Measurements from ENCODE around the gene RAD9A.

The RAD9A gene

DNA sequence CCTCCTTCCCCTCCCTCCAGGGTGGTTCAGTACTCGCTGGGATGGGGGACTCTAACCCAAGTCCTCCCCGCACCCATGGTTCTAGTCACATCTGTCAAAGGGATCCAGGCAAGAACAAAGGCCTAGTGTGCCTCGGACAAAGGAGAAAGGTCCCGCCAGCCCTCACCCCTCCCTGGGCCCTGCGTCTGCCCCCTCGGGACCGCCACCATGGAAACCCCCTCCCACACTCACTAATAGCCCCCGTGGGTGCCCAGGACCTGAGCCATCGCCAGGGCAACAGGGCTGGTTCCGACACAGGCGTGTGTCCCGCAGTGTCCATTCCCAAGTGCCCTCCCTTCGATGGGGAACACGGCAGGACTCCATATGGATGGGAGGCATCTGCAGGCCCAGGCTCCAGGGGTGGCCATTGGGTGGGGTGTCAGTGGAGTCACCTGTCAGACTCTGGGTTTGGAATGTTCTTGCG lies 18.6 kb downstream of the RAD9A start:
- Histone ChIP-seq H3K36me3 (replicated peaks; ENCODE audit: insufficient read depth, low read length) (no peaks in the 10 kb centered on the region), H3K9ac (ENCODE audit: low read length) (no peak overlapping the region), H3K27ac (ENCODE audit: low read length) (no peak overlapping the region), H3K4me1 (ENCODE audit: low read length) (peaks cover 19% of the 10 kb centered on the region), H3F3A (ENCODE audit: insufficient read depth, low read length) (no peaks in the 10 kb centered on the region; the same call in 1 of the 2 replicates), H3K79me2 (ENCODE audit: low read length) (no peaks in the 10 kb centered on the region), H3K4me2 (ENCODE audit: low read depth, low read length) (no peak overlapping the region), H3K9me3 (replicated peaks; ENCODE audit: insufficient read depth, low read length) (no peaks in the 10 kb centered on the region), H3K4me3 (ENCODE audit: low read length) (no peak overlapping the region), H4K20me1 (ENCODE audit: insufficient read depth, low read length) (no peaks in the 10 kb centered on the region), H3K9me2 (replicated peaks; ENCODE audit: insufficient read depth, low read length) (no peaks in the 10 kb centered on the region), H3K27me3 (replicated peaks; ENCODE audit: insufficient read depth, low read length) (peaks cover 6% of the 10 kb centered on the region; the same call in 1 of the 2 replicates), H2AFZ (ENCODE audit: low read length) (no peak overlapping the region)
- TF ChIP-seq, protein P1, sequence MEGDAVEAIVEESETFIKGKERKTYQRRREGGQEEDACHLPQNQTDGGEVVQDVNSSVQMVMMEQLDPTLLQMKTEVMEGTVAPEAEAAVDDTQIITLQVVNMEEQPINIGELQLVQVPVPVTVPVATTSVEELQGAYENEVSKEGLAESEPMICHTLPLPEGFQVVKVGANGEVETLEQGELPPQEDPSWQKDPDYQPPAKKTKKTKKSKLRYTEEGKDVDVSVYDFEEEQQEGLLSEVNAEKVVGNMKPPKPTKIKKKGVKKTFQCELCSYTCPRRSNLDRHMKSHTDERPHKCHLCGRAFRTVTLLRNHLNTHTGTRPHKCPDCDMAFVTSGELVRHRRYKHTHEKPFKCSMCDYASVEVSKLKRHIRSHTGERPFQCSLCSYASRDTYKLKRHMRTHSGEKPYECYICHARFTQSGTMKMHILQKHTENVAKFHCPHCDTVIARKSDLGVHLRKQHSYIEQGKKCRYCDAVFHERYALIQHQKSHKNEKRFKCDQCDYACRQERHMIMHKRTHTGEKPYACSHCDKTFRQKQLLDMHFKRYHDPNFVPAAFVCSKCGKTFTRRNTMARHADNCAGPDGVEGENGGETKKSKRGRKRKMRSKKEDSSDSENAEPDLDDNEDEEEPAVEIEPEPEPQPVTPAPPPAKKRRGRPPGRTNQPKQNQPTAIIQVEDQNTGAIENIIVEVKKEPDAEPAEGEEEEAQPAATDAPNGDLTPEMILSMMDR (IDR thresholded peaks at IDR 0.05; ENCODE audit: low read length), result no peak
- TF ChIP-seq EZH2 (optimal IDR thresholded peaks at IDR 0.05; ENCODE audit: low read depth, low read length) (no peak), EZH2phosphoT487 (IDR thresholded peaks at IDR 0.05; ENCODE audit: low read length) (no peak)
- DNase-seq, result no peak

DNA sequence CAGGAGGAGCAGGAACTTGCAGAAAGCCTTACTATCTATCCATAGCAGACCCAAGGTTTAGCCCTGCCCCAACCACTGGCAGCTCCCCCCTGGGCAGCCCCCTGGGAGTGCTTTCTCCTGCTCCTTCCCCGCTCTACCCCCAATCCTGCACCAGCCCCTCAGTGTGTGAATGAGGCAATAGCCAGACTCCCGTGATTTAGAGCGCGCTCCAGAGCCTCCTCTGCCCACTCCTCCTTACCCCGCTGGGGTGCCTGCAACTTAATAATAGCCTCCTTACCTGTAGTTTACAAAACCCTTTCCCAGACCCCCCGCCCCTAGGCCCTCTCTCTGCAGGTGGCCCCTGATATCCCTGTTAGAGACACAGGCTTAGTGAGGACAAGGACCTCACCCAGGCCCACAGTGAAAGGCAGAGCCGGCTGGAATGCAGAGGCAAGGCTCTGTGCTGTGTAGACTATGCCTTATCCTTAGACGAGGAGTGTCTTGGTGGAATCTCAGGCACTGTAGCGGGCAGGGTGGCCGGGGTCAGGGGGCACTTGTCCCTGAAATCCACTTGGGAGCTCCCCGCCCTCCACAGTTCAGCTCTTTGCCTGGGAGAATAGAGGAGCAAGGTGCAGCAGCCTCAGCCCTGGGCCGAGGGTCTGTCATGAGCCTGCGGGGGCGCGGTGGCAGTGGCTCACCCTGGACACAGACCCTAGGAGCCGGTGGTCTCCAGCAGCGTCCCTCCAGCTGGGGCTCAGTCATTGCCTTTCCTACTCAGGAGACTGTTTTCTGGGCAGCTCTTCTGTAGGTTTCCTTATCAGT lies 19.4 kb downstream of the RAD9A start:
- Histone ChIP-seq H3K27ac (ENCODE audit: low read length) (no peak overlapping the region), H2AFZ (ENCODE audit: low read length) (no peak overlapping the region), H3K9me2 (replicated peaks; ENCODE audit: insufficient read depth, low read length) (no peaks in the 10 kb centered on the region), H3K79me2 (ENCODE audit: low read length) (no peaks in the 10 kb centered on the region), H3K4me3 (ENCODE audit: low read length) (no peak overlapping the region), H3K27me3 (replicated peaks; ENCODE audit: insufficient read depth, low read length) (peaks cover 6% of the 10 kb centered on the region; the same call in 1 of the 2 replicates), H3K4me1 (ENCODE audit: low read length) (peaks cover 19% of the 10 kb centered on the region), H3K4me2 (ENCODE audit: low read depth, low read length) (no peak overlapping the region), H3K9ac (ENCODE audit: low read length) (no peak overlapping the region), H4K20me1 (ENCODE audit: insufficient read depth, low read length) (no peaks in the 10 kb centered on the region), H3K9me3 (replicated peaks; ENCODE audit: insufficient read depth, low read length) (no peaks in the 10 kb centered on the region), H3K36me3 (replicated peaks; ENCODE audit: insufficient read depth, low read length) (no peaks in the 10 kb centered on the region), H3F3A (ENCODE audit: insufficient read depth, low read length) (no peaks in the 10 kb centered on the region; the same call in 1 of the 2 replicates)
- TF ChIP-seq EZH2phosphoT487 (IDR thresholded peaks at IDR 0.05; ENCODE audit: low read length), result no peak
- no peak for TF ChIP-seq EZH2 (optimal IDR thresholded peaks at IDR 0.05; ENCODE audit: low read depth, low read length)
- TF ChIP-seq, protein P1 (IDR thresholded peaks at IDR 0.05; ENCODE audit: low read length), result no peak
- no peak for DNase-seq

DNA sequence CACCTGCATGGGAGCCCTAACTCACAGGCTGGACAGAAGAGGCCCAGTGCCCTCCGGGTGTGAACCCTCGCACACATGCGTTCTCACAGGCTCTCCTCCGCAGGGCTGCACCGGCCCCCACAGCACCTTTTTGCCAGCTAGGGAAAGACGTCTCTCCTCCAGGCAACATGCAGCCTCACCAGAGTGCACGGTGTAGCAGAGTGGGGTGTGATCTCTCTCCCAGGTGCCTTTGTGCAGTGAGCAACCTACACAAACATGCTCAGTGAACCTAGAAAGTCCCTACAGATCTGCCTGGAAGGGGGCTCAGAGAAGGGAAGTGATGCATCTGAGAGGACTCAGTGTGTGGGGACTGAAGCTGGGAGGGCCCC lies 20.0 kb downstream of the RAD9A start:
- H3K4me2 ChIP-seq (ENCODE audit: low read depth, low read length), result no peak overlapping the region
- H3K9me3 ChIP-seq (replicated peaks; ENCODE audit: insufficient read depth, low read length), result no peaks in the 10 kb centered on the region
- no peak overlapping the region for H3K9ac ChIP-seq (ENCODE audit: low read length)
- H3K36me3 ChIP-seq (replicated peaks; ENCODE audit: insufficient read depth, low read length), result no peaks in the 10 kb centered on the region
- H3K27ac ChIP-seq (ENCODE audit: low read length), result no peak overlapping the region
- H2AFZ ChIP-seq (ENCODE audit: low read length), result no peak overlapping the region
- H3K27me3 ChIP-seq (replicated peaks; ENCODE audit: insufficient read depth, low read length), result peaks cover 6% of the 10 kb centered on the region; the same call in 1 of the 2 replicates
- no peaks in the 10 kb centered on the region for H4K20me1 ChIP-seq (ENCODE audit: insufficient read depth, low read length)
- no peaks in the 10 kb centered on the region for H3K79me2 ChIP-seq (ENCODE audit: low read length)
- TF ChIP-seq EZH2 (optimal IDR thresholded peaks at IDR 0.05; ENCODE audit: low read depth, low read length) (no peak), EZH2phosphoT487 (IDR thresholded peaks at IDR 0.05; ENCODE audit: low read length) (no peak)
- TF ChIP-seq, protein P1 (IDR thresholded peaks at IDR 0.05; ENCODE audit: low read length), result no peak
- DNase-seq, result no peak
- H3K4me1 ChIP-seq (ENCODE audit: low read length), result peaks cover 19% of the 10 kb centered on the region
- H3K9me2 ChIP-seq (replicated peaks; ENCODE audit: insufficient read depth, low read length), result no peaks in the 10 kb centered on the region
- no peak overlapping the region for H3K4me3 ChIP-seq (ENCODE audit: low read length)
- H3F3A ChIP-seq (ENCODE audit: insufficient read depth, low read length), result no peaks in the 10 kb centered on the region; the same call in 1 of the 2 replicates
